ENCODE measurements around the gene SLC39A6.

SLC39A6 gene

DNA sequence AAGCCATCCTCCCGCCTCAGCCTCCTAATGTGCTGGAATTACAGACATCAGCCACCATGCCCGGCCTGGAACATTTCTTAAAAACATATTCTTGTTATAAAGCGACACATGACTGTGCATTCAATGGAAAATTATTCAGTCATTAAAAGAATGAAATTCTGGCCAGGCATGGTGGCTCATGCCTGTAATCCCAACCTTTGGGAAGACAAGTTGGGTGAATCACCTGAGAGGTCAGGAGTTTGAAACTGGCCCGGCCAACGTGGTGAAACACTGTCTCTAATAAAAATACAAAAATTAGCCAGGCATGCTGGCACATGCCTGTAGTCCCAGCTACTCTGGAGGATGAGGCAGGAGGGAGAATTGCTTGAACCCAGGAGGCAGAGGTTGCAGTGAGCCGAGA lies 40.1 kb downstream of the SLC39A6 start:
- Histone ChIP-seq H2AFZ (ENCODE audit: low read length) (no peak overlapping the region), H3F3A (ENCODE audit: low read depth) (no peaks in the 10 kb centered on the region), H3K4me3 (ENCODE audit: low read length, poor library complexity, severe bottlenecking) (no peak overlapping the region), H3K4me1 (ENCODE audit: insufficient read depth, low read length, poor library complexity, severe bottlenecking) (peaks cover 10% of the 10 kb centered on the region), H3K9me3 (ENCODE audit: insufficient read depth, low read depth, low read length) (no peaks in the 10 kb centered on the region), H3K9ac (ENCODE audit: low read depth, low read length, poor library complexity, severe bottlenecking) (no peak overlapping the region), H4K20me1 (ENCODE audit: insufficient read depth, low read length, poor library complexity, severe bottlenecking) (no peaks in the 10 kb centered on the region), H3K9me2 (replicated peaks; ENCODE audit: low read depth, low read length) (no peaks in the 10 kb centered on the region), H3K4me2 (ENCODE audit: low read depth, low read length, poor library complexity, severe bottlenecking) (no peak overlapping the region), H3K79me2 (ENCODE audit: insufficient read depth, low read length) (no peaks in the 10 kb centered on the region), H3K36me3 (ENCODE audit: insufficient read depth, low read length) (no peaks in the 10 kb centered on the region), H3K27me3 (ENCODE audit: insufficient read depth, low read length, poor library complexity, severe bottlenecking) (no peaks in the 10 kb centered on the region)
- TF ChIP-seq, protein P1, sequence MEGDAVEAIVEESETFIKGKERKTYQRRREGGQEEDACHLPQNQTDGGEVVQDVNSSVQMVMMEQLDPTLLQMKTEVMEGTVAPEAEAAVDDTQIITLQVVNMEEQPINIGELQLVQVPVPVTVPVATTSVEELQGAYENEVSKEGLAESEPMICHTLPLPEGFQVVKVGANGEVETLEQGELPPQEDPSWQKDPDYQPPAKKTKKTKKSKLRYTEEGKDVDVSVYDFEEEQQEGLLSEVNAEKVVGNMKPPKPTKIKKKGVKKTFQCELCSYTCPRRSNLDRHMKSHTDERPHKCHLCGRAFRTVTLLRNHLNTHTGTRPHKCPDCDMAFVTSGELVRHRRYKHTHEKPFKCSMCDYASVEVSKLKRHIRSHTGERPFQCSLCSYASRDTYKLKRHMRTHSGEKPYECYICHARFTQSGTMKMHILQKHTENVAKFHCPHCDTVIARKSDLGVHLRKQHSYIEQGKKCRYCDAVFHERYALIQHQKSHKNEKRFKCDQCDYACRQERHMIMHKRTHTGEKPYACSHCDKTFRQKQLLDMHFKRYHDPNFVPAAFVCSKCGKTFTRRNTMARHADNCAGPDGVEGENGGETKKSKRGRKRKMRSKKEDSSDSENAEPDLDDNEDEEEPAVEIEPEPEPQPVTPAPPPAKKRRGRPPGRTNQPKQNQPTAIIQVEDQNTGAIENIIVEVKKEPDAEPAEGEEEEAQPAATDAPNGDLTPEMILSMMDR (conservative IDR thresholded peaks at IDR 0.05; ENCODE audit: low read length) = no peak
- no peak for TF ChIP-seq EZH2phosphoT487 (IDR thresholded peaks at IDR 0.05; ENCODE audit: borderline replicate concordance)

DNA sequence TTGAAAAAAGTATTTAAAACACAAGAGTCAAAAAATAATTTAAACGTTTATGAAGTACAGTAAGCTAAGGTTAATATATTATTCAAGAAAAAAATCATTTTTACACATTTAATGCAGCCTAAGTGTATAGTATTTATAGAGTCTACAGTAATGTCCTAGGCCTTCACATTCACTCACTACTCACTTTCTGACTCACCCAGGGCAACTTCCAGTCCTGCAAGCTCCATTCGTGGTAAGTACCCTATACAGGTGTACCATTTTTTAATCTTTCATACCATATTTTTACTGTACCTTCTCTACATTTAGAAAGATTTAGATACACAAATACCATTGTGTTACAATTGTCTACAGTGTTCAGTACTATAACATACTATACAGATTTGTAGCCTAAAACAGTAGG lies 40.9 kb downstream of the SLC39A6 start:
- Histone ChIP-seq H2AFZ (ENCODE audit: low read length) (no peak overlapping the region), H3K79me2 (ENCODE audit: insufficient read depth, low read length) (no peaks in the 10 kb centered on the region), H3K9me2 (replicated peaks; ENCODE audit: low read depth, low read length) (no peaks in the 10 kb centered on the region), H3K9ac (ENCODE audit: low read depth, low read length, poor library complexity, severe bottlenecking) (no peak overlapping the region), H3K27me3 (ENCODE audit: insufficient read depth, low read length, poor library complexity, severe bottlenecking) (no peaks in the 10 kb centered on the region), H3K36me3 (ENCODE audit: insufficient read depth, low read length) (no peaks in the 10 kb centered on the region), H3K9me3 (ENCODE audit: insufficient read depth, low read depth, low read length) (no peaks in the 10 kb centered on the region), H3K4me3 (ENCODE audit: low read length, poor library complexity, severe bottlenecking) (no peak overlapping the region), H3K4me1 (ENCODE audit: insufficient read depth, low read length, poor library complexity, severe bottlenecking) (peaks cover 10% of the 10 kb centered on the region), H3F3A (ENCODE audit: low read depth) (no peaks in the 10 kb centered on the region), H3K4me2 (ENCODE audit: low read depth, low read length, poor library complexity, severe bottlenecking) (no peak overlapping the region), H4K20me1 (ENCODE audit: insufficient read depth, low read length, poor library complexity, severe bottlenecking) (no peaks in the 10 kb centered on the region)
- TF ChIP-seq, protein P1 (conservative IDR thresholded peaks at IDR 0.05; ENCODE audit: low read length) = no peak
- no peak for TF ChIP-seq EZH2phosphoT487 (IDR thresholded peaks at IDR 0.05; ENCODE audit: borderline replicate concordance)

DNA sequence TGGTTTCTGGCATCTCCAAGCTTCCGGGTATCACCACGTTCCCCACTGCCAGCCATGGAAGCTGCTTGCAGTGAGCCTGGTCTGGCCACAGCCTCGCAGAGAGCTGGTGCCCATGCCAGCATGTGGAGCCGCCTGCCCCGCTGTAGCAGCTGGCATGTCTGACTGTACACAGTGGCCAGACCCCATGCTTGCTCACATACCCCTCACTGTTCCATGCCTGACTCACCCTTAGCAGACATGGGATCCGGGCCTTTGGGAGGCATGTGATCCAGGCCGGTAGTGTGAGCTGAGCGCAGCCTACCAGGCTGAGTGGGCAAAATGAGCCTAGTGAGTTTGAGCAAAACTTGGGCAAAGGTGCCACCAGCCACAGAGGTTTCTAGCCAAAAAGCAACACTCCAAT lies 43.0 kb downstream of the SLC39A6 start:
- Histone ChIP-seq H3K9ac (ENCODE audit: low read depth, low read length, poor library complexity, severe bottlenecking) (no peak overlapping the region), H3K4me2 (ENCODE audit: low read depth, low read length, poor library complexity, severe bottlenecking) (no peak overlapping the region), H3K9me3 (ENCODE audit: insufficient read depth, low read depth, low read length) (0 out of 2 replicates have a peak, but pooled peaks cover 3% of the 10 kb centered on the region), H3K9me2 (replicated peaks; ENCODE audit: low read depth, low read length) (no peaks in the 10 kb centered on the region), H3K27me3 (ENCODE audit: insufficient read depth, low read length, poor library complexity, severe bottlenecking) (no peaks in the 10 kb centered on the region), H3K36me3 (ENCODE audit: insufficient read depth, low read length) (no peaks in the 10 kb centered on the region), H3K4me3 (ENCODE audit: low read length, poor library complexity, severe bottlenecking) (no peak overlapping the region), H3F3A (ENCODE audit: low read depth) (no peaks in the 10 kb centered on the region), H4K20me1 (ENCODE audit: insufficient read depth, low read length, poor library complexity, severe bottlenecking) (no peaks in the 10 kb centered on the region), H3K4me1 (ENCODE audit: insufficient read depth, low read length, poor library complexity, severe bottlenecking) (no peaks in the 10 kb centered on the region), H2AFZ (ENCODE audit: low read length) (no peak overlapping the region), H3K79me2 (ENCODE audit: insufficient read depth, low read length) (no peaks in the 10 kb centered on the region)
- TF ChIP-seq, protein P1 (conservative IDR thresholded peaks at IDR 0.05; ENCODE audit: low read length) = no peak
- TF ChIP-seq EZH2phosphoT487 (IDR thresholded peaks at IDR 0.05; ENCODE audit: borderline replicate concordance) = no peak

Measured in Loucy (cell line).